Ascending aorta (tissue), 2 donors: ENCODE results near the gene STRADB. TPM values are rescaled to one million over a fixed set of nuclear protein-coding genes. Genes with fewer than 3 reads are reported as not detected.
"Not testable (repeated sequence)": the region's sequence is repeated elsewhere in the genome, so short reads cannot be mapped to it uniquely, and the experiment has no call there.

ENCODE experiments used
- DNase-seq, 2 donors: peaks; one replicate each; pipeline ENCODE4 v3.0.0-alpha.2; 2019; ENCODE audit warnings: low spot score in 2 of 2
- H3K27ac ChIP-seq, 2 donors: fragments of 200-600 bp; sonication (generic); one replicate each; pipeline ENCODE4 v1.5.1; 2016 to 2017; ENCODE audit warnings: mild to moderate bottlenecking in 1 of 2
- H3K27me3 ChIP-seq: fragments of 200-600 bp; sonication (generic); one replicate; pipeline ENCODE4 v1.5.1; 2017
- H3K36me3 ChIP-seq, 2 donors: fragments of 200-600 bp; sonication (generic); one replicate each; pipeline ENCODE4 v1.5.1; 2016
- H3K4me1 ChIP-seq, 2 donors: fragments of 200-600 bp; sonication (generic); one replicate each; pipeline ENCODE4 v1.5.1; 2016 to 2017; ENCODE audit warnings: mild to moderate bottlenecking in 1 of 2
- H3K4me3 ChIP-seq, 2 donors: fragments of 200-600 bp; sonication (generic); one replicate each; pipeline ENCODE4 v1.5.1; 2016 to 2017; ENCODE audit warnings: mild to moderate bottlenecking in 1 of 2
- H3K9me3 ChIP-seq, 2 donors: fragments of 200-600 bp; sonication (generic); one replicate each; pipeline ENCODE4 v1.5.1; 2016
- intact Hi-C: fragments of 100-400 bp; cut with DNase I; formaldehyde crosslinking; loops from one replicate; pipeline ENCODE4 v1.15.1; 2023
- total RNA-seq: library from RNA; depleted of rRNA; stranded (reverse); fragments of >200 nt; gene quantifications from one replicate; pipeline ENCODE4 v1.1.0, GENCODE V29; 2016
- TF ChIP-seq, protein P1 (sequence below), 3 experiments: fragments of 200-600 bp in 2 of 3; fragments of 450-650 bp in 1 of 3; sonication (generic) in 2 of 3; IDR thresholded peaks; one replicate each; pipeline ENCODE4 v1.5.1; 2016 to 2019; ENCODE audit warnings: antibody characterized with exemption in 3 of 3, mild to moderate bottlenecking in 1 of 3, moderate library complexity in 1 of 3

Gene STRADB
- total RNA-seq, 1 donor from 2014 or later: 22.8 TPM

DNA sequence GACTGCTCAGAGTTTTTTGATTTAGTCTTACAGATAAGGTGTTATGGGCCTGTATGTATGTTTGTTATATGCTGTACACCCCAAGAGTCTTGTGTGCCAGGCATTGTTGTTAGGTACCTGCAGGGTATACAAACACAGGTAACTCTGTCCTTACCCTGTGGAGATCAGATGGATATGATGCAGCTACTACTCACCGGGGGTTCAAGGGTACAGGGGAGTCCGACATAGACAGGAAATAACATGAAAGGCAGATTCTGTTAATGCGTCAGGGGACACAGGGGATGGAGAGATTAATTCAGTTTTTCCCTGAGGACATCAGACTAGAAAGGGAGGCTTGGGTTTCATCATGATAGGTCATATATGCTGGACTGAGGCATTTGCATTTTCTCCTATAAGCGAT, 31.6 kb upstream of the STRADB start:
- H3K36me3 ChIP-seq: peaks cover 0 to 6% of the 10 kb centered on the region in 2 donors
- DNase-seq: no peak
- intact Hi-C loops: no loop called here
- H3K4me3 ChIP-seq: no peak overlapping the region
- H3K4me1 ChIP-seq: peaks cover 0 to 36% of the 10 kb centered on the region in 2 donors
- TF ChIP-seq, protein P1, sequence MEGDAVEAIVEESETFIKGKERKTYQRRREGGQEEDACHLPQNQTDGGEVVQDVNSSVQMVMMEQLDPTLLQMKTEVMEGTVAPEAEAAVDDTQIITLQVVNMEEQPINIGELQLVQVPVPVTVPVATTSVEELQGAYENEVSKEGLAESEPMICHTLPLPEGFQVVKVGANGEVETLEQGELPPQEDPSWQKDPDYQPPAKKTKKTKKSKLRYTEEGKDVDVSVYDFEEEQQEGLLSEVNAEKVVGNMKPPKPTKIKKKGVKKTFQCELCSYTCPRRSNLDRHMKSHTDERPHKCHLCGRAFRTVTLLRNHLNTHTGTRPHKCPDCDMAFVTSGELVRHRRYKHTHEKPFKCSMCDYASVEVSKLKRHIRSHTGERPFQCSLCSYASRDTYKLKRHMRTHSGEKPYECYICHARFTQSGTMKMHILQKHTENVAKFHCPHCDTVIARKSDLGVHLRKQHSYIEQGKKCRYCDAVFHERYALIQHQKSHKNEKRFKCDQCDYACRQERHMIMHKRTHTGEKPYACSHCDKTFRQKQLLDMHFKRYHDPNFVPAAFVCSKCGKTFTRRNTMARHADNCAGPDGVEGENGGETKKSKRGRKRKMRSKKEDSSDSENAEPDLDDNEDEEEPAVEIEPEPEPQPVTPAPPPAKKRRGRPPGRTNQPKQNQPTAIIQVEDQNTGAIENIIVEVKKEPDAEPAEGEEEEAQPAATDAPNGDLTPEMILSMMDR (IDR thresholded peaks at IDR 0.05): no peak
- no peaks in the 10 kb centered on the region for H3K27me3 ChIP-seq
- H3K9me3 ChIP-seq: no peaks in the 10 kb centered on the region
- H3K27ac ChIP-seq: peak overlapping the region; percentile 30 to 43

DNA sequence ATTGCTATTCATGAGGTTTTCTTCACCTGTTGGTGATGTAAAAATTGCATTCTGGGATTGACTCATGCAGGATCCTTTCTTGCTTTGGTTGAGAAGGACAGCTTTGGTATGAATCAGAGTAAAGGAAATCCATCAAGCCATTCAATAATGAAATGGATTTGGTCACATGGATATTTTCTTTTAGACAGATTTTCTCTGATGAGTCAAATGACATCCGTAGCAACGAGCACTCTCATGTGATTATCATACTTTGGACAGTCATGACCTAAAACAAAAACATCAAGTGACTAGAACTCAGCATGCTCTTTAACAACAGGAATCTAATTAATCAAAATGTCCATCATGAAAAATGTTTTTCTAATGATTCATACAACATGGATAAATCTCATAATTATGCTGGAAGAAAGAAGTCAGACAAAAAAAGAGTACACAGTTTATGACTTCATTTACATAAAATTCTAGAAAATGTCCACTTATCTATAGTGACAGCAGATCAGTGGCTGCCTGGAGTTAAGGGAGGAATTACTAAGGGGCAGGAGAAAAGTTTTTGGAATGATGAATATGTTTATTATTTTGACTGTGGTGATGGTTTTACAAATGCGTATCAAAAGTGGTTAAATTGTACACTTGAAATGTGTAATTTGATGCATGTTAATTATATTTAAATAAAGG, 31.0 kb upstream of the STRADB start:
- Histone ChIP-seq H3K36me3 (peaks cover 0 to 6% of the 10 kb centered on the region in 2 donors), H3K27ac (peak overlapping the region; percentile 30 to 43)

DNA sequence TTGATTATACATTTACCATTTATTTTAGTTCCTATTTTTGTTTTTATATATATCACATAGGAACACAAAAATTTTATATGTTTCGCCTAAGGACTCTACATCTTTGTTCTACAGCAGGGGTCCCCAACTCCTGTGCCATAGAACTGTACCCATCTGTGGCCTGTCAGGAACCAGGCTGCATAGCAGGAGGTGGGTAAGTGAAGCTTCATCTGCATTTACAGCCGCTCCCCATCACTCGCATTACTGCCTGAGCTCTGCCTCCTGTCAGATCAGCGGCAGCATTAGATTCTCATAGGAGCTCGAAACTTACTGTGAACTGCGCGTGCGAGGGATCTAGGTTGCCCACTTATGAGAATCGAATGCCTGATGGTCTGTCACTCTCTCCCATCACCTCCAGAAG, 25.6 kb upstream of the STRADB start:
- TF ChIP-seq, protein P1 (IDR thresholded peaks at IDR 0.05): no peak

More for the DNA sequence above, 31.0 kb upstream of the STRADB start:
- intact Hi-C loops: no loop called here
- H3K4me1 ChIP-seq: peaks cover 0 to 35% of the 10 kb centered on the region in 2 donors
- no peak overlapping the region for H3K4me3 ChIP-seq
- no peaks in the 10 kb centered on the region for H3K27me3 ChIP-seq
- TF ChIP-seq, protein P1 (IDR thresholded peaks at IDR 0.05): no peak
- no peaks in the 10 kb centered on the region for H3K9me3 ChIP-seq
- no peak for DNase-seq

DNA sequence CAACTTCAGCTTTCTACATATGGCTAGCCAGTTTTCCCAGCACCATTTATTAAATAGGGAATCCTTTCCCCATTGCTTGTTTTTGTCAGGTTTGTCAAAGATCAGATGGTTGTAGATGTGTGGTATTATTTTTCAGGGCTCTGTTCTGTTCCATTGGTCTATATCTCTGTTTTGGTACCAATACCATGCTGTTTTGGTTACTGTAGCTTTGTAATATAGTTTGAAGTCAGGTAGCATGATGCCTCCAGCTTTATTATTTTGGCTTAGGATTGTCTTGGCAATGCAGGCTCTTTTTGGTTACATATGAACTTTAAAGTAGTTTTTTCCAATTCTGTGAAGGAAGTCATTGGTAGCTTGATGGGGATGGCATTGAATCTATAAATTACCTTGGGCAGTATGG, 23.2 kb upstream of the STRADB start:
- DNase-seq, H3K27me3 ChIP-seq, H3K9me3 ChIP-seq, H3K4me3 ChIP-seq, H3K36me3 ChIP-seq, H3K27ac ChIP-seq, intact Hi-C loops: not testable (repeated sequence)
- H3K4me1 ChIP-seq: peaks cover 17 to 42% of the 10 kb centered on the region in 2 donors

More for the DNA sequence above, 25.6 kb upstream of the STRADB start:
- Histone ChIP-seq H3K36me3 (no peaks in the 10 kb centered on the region), H3K4me1 (peaks cover 0 to 25% of the 10 kb centered on the region in 2 donors), H3K27ac (peak overlapping the region in 1 of 2 donors; percentile 27), H3K9me3 (peaks cover 0 to 3% of the 10 kb centered on the region in 2 donors), H3K27me3 (no peaks in the 10 kb centered on the region), H3K4me3 (no peak overlapping the region)
- intact Hi-C loops: no loop called here
- no peak for DNase-seq

DNA sequence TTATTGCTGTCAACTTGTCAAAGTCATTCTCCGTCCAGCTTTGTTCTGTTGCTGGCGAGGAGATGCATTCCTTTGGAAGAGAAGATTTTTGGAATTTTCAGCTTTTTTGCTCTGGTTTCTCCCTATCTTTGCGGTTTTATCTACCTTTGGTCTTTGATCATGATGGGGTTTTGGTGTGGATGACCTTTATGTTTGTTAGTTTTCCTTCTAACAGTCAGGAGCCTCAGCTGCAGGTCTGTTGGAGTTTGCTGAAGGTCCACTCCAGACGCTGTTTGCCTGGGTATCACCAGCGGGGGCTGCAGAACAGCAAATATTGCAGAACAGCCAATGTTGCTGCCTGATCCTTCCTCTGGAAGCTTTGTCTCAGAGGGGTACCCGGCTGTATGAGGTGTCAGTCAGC, 21.7 kb upstream of the STRADB start:
- H3K27me3 ChIP-seq, intact Hi-C loops, H3K36me3 ChIP-seq, DNase-seq, H3K4me3 ChIP-seq, H3K9me3 ChIP-seq: not testable (repeated sequence)
- peaks cover 17 to 42% of the 10 kb centered on the region in 2 donors for H3K4me1 ChIP-seq
- H3K27ac ChIP-seq: peak overlapping the region; percentile 11 to 27

DNA sequence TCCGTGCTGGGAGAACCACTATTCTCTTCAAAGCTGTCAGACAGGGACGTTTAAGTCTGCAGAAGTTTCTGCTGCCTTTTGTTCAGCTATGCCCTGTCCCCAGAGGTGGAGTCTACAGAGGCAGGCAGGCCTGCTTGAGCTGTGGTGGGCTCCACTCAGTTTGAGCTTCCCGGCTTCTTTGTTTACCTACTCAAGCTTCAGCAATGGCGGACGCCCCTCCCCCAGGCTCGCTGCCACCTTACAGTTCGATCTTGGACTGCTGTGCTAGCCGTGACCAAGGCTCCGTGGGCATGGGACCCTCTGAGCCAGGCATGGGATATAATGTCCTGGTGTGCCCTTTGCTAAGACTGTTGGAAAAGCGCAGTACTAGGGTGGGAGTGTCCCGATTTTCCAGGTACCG, 21.2 kb upstream of the STRADB start:
- DNase-seq, H3K4me3 ChIP-seq, intact Hi-C loops, H3K27me3 ChIP-seq, H3K9me3 ChIP-seq, H3K36me3 ChIP-seq: not testable (repeated sequence)
- peak overlapping the region; percentile 27 to 71 for H3K27ac ChIP-seq
- peaks cover 17 to 37% of the 10 kb centered on the region in 2 donors for H3K4me1 ChIP-seq

DNA sequence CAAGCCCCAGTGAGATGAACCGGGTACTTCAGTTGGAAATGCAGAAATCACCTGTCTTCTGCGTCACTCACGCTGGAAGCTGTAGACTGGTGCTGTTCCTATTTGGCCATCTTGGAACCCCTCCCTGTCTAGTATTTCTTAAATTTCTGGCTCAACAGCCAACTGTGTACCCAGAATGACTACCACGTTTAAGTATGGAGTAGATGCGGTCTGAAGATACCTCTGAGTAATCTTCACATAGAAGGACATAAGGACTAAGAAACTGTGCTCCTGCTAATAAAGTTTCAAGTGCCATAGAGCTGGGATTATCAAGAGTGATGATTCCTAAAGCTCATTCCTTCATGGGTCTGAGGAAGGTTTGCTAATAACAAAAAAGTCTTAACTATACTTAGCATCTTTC, 20.7 kb upstream of the STRADB start:
- DNase-seq: no peak
- Histone ChIP-seq H3K27ac (peak overlapping the region; percentile 71 to 82), H3K27me3 (no peaks in the 10 kb centered on the region), H3K9me3 (peaks cover 0 to 3% of the 10 kb centered on the region in 2 donors), H3K4me1 (peaks cover 17 to 39% of the 10 kb centered on the region in 2 donors), H3K36me3 (no peaks in the 10 kb centered on the region), H3K4me3 (no peak overlapping the region)
- intact Hi-C loops: no loop called here
- TF ChIP-seq, protein P1 (IDR thresholded peaks at IDR 0.05): no peak
